Adrenal gland (tissue), 5 donors: Measurements from ENCODE around the gene SKP1.

Experiments used
- POLR2A ChIP-seq, 2 donors: fragments of 450-650 bp; IDR thresholded peaks; one replicate each; pipeline ENCODE4 v1.6.1; 2017; ENCODE audit warnings: antibody characterized with exemption in 2 of 2, mild to moderate bottlenecking in 2 of 2, moderate library complexity in 1 of 2
- TF ChIP-seq, protein P1 (sequence below), 6 experiments: fragments of 450-650 bp in 4 of 6; fragments of 200-600 bp in 2 of 6; sonication (generic) in 1 of 6; IDR thresholded peaks; 1 replicate in 5 of 6; 2 replicates in 1 of 6; pipeline versions ENCODE4 v1.5.1 to v1.8.0; 2016 to 2021; ENCODE audit warnings: antibody characterized with exemption in 6 of 6, mild to moderate bottlenecking in 2 of 6, moderate library complexity in 1 of 6
- donor health status: DM: no; HTN: no; CAD: no.

DNA sequence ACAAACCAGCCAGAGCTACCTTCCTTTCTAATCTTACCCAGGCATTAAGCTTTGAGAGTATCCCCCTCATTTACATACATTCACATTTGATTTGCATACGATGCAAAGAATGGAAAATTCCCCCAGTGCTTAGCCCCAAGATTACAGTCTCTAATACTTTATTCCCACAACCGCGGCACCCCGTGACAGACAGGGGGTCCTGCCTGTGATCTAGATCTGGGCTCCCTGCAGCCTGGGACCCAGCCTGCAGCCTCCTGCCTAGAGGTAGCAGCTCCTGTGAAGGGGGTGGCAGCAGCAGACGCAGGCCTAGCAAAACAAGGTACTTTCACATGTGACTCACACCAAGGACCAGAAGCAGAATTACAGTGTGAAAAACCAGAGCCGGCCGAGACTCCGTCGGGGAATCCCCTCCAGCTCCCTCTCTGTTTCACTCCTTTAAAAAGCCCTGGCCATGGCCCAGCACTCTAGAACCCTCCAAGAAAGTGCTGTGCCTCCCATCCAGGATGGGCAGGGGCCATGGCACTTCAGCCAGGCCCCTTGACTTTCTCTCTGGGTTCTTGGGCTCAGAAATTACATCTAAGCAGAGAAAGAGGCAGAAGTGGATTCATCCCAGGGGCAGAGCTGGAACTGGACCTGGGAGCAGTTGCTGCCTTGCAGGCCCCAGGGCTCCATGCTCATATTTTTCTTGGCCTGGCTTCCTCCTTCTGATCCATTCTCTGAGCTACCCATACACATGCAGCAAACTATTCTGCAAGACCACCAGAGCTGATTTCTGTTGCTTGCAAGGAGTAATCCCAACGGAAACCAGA is 76.3 kb downstream of the SKP1 start:
- TF ChIP-seq, protein P1, sequence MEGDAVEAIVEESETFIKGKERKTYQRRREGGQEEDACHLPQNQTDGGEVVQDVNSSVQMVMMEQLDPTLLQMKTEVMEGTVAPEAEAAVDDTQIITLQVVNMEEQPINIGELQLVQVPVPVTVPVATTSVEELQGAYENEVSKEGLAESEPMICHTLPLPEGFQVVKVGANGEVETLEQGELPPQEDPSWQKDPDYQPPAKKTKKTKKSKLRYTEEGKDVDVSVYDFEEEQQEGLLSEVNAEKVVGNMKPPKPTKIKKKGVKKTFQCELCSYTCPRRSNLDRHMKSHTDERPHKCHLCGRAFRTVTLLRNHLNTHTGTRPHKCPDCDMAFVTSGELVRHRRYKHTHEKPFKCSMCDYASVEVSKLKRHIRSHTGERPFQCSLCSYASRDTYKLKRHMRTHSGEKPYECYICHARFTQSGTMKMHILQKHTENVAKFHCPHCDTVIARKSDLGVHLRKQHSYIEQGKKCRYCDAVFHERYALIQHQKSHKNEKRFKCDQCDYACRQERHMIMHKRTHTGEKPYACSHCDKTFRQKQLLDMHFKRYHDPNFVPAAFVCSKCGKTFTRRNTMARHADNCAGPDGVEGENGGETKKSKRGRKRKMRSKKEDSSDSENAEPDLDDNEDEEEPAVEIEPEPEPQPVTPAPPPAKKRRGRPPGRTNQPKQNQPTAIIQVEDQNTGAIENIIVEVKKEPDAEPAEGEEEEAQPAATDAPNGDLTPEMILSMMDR (IDR thresholded peaks at IDR 0.05): no peak
- TF ChIP-seq POLR2A (IDR thresholded peaks at IDR 0.05): no peak
